Mesothelial cell of epicardium (in vitro differentiated cells): ENCODE data around the gene AKR1C4. TPM values are rescaled to one million over a fixed set of nuclear protein-coding genes. Genes with fewer than 3 reads are reported as not detected.

Experiments used
- DNase-seq, 2 experiments: peaks; one replicate each; pipeline ENCODE4 v3.0.0; 2021; ENCODE audit warnings: low spot score in 2 of 2; ENCODE audit not compliant: unreplicated experiment in 2 of 2
- H3K27ac Mint-ChIP-seq: 2 replicates; pipeline ENCODE4 v1.8.0; 2021; ENCODE audit warnings: mixed read lengths
- H3K27me3 Mint-ChIP-seq: 2 replicates; pipeline ENCODE4 v1.8.0; 2021; ENCODE audit warnings: low read depth, mixed read lengths
- H3K36me3 Mint-ChIP-seq: 2 replicates; pipeline ENCODE4 v1.8.0; 2021; ENCODE audit warnings: mixed read lengths
- H3K4me1 Mint-ChIP-seq: 2 replicates; pipeline ENCODE4 v1.8.0; 2021; ENCODE audit warnings: mixed read lengths
- H3K4me3 Mint-ChIP-seq: 2 replicates; pipeline ENCODE4 v1.8.0; 2021; ENCODE audit warnings: mild to moderate bottlenecking, moderate library complexity, mixed read lengths
- H3K9me3 Mint-ChIP-seq: 2 replicates; pipeline ENCODE4 v1.8.0; 2021; ENCODE audit warnings: mixed read lengths
- CTCF ChIP-seq: fragments of 200-600 bp; sonication (generic); IDR thresholded peaks from one replicate; pipeline ENCODE4 v1.5.0; 2021; ENCODE audit warnings: antibody characterized with exemption; ENCODE audit not compliant: unreplicated experiment
- total RNA-seq: library from RNA; stranded (reverse); gene quantifications from 3 replicates; pipeline ENCODE4 v1.2.1, GENCODE V29; 2021

AKR1C4 gene
- total RNA-seq = not detected in 3 replicates

- H3K9me3 Mint-ChIP-seq = peaks cover 38% of the 10 kb centered on the region
- no peaks in the 10 kb centered on the region for H3K36me3 Mint-ChIP-seq
- no peak for TF ChIP-seq CTCF
- no peak within 1 kb of the TSS for H3K4me3 Mint-ChIP-seq
- no peaks in the 10 kb centered on the region for H3K4me1 Mint-ChIP-seq
- no peak for DNase-seq
- H3K27me3 Mint-ChIP-seq = no peaks in the 10 kb centered on the region
- H3K27ac Mint-ChIP-seq = no peak within 1 kb of the TSS
These were observed at the start of gene AKR1C4 for GRCh38 chr10:5196702-5197113. AKR1C4 (plus strand) TSS chr10:5196837; CDS start chr10:5196868, 31 bp downstream.

- no peaks in the 10 kb centered on the region for H3K27me3 Mint-ChIP-seq
- H3K27ac Mint-ChIP-seq = no peak overlapping the region
- no peaks in the 10 kb centered on the region for H3K36me3 Mint-ChIP-seq
- TF ChIP-seq CTCF = no peak
- no peak for DNase-seq
- H3K4me3 Mint-ChIP-seq = no peak overlapping the region
- H3K4me1 Mint-ChIP-seq = no peaks in the 10 kb centered on the region
- peaks cover 58% of the 10 kb centered on the region for H3K9me3 Mint-ChIP-seq
These were observed 49.8 kb upstream of the AKR1C4 start for GRCh38 chr10:5146920-5147254.

- H3K36me3 Mint-ChIP-seq = no peaks in the 10 kb centered on the region
- H3K9me3 Mint-ChIP-seq = peaks cover 55% of the 10 kb centered on the region
- no peak for DNase-seq
- no peaks in the 10 kb centered on the region for H3K4me1 Mint-ChIP-seq
- no peak overlapping the region for H3K4me3 Mint-ChIP-seq
- H3K27me3 Mint-ChIP-seq = no peaks in the 10 kb centered on the region
- no peak overlapping the region for H3K27ac Mint-ChIP-seq
- TF ChIP-seq CTCF = no peak
These were observed 49.2 kb upstream of the AKR1C4 start for GRCh38 chr10:5147255-5147980.

GRCh38 chr10:5147981-5148677, 48.5 kb upstream of the AKR1C4 start:
- H3K27ac Mint-ChIP-seq = no peak overlapping the region
- no peak for TF ChIP-seq CTCF
- no peak for DNase-seq
- H3K9me3 Mint-ChIP-seq = peaks cover 56% of the 10 kb centered on the region
- H3K27me3 Mint-ChIP-seq = no peaks in the 10 kb centered on the region
- H3K36me3 Mint-ChIP-seq = no peaks in the 10 kb centered on the region
- H3K4me3 Mint-ChIP-seq = no peak overlapping the region
- H3K4me1 Mint-ChIP-seq = no peaks in the 10 kb centered on the region

- peaks cover 58% of the 10 kb centered on the region for H3K9me3 Mint-ChIP-seq
- H3K27me3 Mint-ChIP-seq = no peaks in the 10 kb centered on the region
- H3K4me1 Mint-ChIP-seq = no peaks in the 10 kb centered on the region
- H3K27ac Mint-ChIP-seq = no peak overlapping the region
- no peak for DNase-seq
- TF ChIP-seq CTCF = no peak
- H3K36me3 Mint-ChIP-seq = no peaks in the 10 kb centered on the region
- no peak overlapping the region for H3K4me3 Mint-ChIP-seq
These were observed 48.0 kb upstream of the AKR1C4 start for GRCh38 chr10:5148678-5149032.
